ENCODE results near the gene SCPEP1.

DNA sequence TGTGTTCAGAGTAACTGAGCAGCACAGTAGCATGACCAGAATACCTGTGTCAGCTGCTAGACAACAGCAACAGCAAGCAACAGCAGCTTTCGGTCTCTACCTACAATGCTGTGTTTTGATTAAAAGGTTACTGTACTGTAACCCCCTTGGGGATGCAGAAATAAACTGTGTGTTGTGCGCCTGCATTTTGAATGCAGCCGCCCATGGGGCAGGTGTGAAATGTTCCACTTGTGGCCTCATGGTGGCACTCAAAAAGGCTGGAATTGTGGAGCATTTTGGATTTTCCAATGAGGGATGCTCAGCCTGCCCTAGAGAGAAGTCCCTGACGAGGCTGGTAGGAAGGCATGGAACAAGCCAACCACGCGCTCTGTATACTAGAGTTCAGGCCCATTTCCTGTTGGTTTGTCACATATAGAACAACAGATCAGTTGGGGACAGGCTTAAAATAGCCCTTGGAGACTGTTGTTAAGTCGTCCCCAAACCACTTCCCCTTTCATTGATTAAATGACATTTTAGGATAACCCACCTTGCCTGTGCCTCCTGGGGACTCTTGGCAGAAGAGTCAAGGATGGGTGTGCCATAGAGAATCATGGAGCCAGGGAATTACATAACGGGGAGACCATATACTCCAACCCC lies 27.1 kb downstream of the SCPEP1 start:
- no peak for TF ChIP-seq HDAC6 (IDR thresholded peaks at IDR 0.05; ENCODE audit: low read depth, low read length)
- no peak for TF ChIP-seq REPIN1 (CRISPR knock-in tag; IDR thresholded peaks at IDR 0.05; ENCODE audit: borderline replicate concordance, low read depth)
- TF ChIP-seq, protein P1, sequence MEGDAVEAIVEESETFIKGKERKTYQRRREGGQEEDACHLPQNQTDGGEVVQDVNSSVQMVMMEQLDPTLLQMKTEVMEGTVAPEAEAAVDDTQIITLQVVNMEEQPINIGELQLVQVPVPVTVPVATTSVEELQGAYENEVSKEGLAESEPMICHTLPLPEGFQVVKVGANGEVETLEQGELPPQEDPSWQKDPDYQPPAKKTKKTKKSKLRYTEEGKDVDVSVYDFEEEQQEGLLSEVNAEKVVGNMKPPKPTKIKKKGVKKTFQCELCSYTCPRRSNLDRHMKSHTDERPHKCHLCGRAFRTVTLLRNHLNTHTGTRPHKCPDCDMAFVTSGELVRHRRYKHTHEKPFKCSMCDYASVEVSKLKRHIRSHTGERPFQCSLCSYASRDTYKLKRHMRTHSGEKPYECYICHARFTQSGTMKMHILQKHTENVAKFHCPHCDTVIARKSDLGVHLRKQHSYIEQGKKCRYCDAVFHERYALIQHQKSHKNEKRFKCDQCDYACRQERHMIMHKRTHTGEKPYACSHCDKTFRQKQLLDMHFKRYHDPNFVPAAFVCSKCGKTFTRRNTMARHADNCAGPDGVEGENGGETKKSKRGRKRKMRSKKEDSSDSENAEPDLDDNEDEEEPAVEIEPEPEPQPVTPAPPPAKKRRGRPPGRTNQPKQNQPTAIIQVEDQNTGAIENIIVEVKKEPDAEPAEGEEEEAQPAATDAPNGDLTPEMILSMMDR (CRISPR knock-in tag; IDR thresholded peaks at IDR 0.05), result peak; percentile 52
- no peak for TF ChIP-seq BRCA1 (CRISPR knock-in tag; IDR thresholded peaks at IDR 0.05)
- TF ChIP-seq ZNF337 (CRISPR knock-in tag; IDR thresholded peaks at IDR 0.05; ENCODE audit: borderline replicate concordance, low read depth), result no peak
- no peak for TF ChIP-seq MAZ (IDR thresholded peaks at IDR 0.05; ENCODE audit: borderline replicate concordance, low read depth, low read length)
- TF ChIP-seq MAZ (CRISPR knock-in tag; IDR thresholded peaks at IDR 0.05; ENCODE audit: low read depth), result no peak
- TF ChIP-seq JUND (CRISPR knock-in tag; IDR thresholded peaks at IDR 0.05), result no peak
- TF ChIP-seq, protein P2, sequence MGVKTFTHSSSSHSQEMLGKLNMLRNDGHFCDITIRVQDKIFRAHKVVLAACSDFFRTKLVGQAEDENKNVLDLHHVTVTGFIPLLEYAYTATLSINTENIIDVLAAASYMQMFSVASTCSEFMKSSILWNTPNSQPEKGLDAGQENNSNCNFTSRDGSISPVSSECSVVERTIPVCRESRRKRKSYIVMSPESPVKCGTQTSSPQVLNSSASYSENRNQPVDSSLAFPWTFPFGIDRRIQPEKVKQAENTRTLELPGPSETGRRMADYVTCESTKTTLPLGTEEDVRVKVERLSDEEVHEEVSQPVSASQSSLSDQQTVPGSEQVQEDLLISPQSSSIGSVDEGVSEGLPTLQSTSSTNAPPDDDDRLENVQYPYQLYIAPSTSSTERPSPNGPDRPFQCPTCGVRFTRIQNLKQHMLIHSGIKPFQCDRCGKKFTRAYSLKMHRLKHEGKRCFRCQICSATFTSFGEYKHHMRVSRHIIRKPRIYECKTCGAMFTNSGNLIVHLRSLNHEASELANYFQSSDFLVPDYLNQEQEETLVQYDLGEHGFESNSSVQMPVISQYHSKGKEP (CRISPR knock-in tag; IDR thresholded peaks at IDR 0.05), result no peak
- TF ChIP-seq ZFP41 (CRISPR knock-in tag; IDR thresholded peaks at IDR 0.05; ENCODE audit: borderline replicate concordance), result no peak
- no peak for TF ChIP-seq ZNF280D (CRISPR knock-in tag; IDR thresholded peaks at IDR 0.05)
- TF ChIP-seq, protein P3, sequence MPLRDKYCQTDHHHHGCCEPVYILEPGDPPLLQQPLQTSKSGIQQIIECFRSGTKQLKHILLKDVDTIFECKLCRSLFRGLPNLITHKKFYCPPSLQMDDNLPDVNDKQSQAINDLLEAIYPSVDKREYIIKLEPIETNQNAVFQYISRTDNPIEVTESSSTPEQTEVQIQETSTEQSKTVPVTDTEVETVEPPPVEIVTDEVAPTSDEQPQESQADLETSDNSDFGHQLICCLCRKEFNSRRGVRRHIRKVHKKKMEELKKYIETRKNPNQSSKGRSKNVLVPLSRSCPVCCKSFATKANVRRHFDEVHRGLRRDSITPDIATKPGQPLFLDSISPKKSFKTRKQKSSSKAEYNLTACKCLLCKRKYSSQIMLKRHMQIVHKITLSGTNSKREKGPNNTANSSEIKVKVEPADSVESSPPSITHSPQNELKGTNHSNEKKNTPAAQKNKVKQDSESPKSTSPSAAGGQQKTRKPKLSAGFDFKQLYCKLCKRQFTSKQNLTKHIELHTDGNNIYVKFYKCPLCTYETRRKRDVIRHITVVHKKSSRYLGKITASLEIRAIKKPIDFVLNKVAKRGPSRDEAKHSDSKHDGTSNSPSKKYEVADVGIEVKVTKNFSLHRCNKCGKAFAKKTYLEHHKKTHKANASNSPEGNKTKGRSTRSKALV (CRISPR knock-in tag; IDR thresholded peaks at IDR 0.05), result no peak
- no peak for TF ChIP-seq ZNF792 (CRISPR knock-in tag; IDR thresholded peaks at IDR 0.05)
